GM18909 (cell line): Measurements from ENCODE around the gene AVPR2.
A peak's percentile ranks its signal among the peaks of the same experiment; 100 is the strongest.

ENCODE experiments used
- ATAC-seq: cut with Tn5 transposase; IDR thresholded peaks from one replicate; pipeline ENCODE4 v1.9.1; 2021; ENCODE audit warnings: mild to moderate bottlenecking; ENCODE audit not compliant: unreplicated experiment, poor library complexity

The AVPR2 gene

GRCh38 chrX:153929576-153929975, 25.1 kb downstream of the AVPR2 start:
- ATAC-seq: no peak

GRCh38 chrX:153930011-153930910, 25.8 kb downstream of the AVPR2 start:
- ATAC-seq: no peak

GRCh38 chrX:153931151-153931550, 26.7 kb downstream of the AVPR2 start:
- no peak for ATAC-seq

GRCh38 chrX:153931748-153932147, 27.3 kb downstream of the AVPR2 start:
- ATAC-seq: no peak

GRCh38 chrX:153932220-153932915, 27.9 kb downstream of the AVPR2 start:
- ATAC-seq: no peak

- no peak for ATAC-seq
Measured at GRCh38 chrX:153933748-153934147, 29.3 kb downstream of the AVPR2 start.

- no peak for ATAC-seq
Measured at GRCh38 chrX:153934148-153934761, 29.8 kb downstream of the AVPR2 start.

- ATAC-seq: peak; percentile 81
Measured at GRCh38 chrX:153934762-153935325, 30.4 kb downstream of the AVPR2 start, which contains the start of gene NAA10. Gene NAA10 (minus strand): TSS chrX:153935037. CDS start chrX:153934904, 133 bp downstream.

GRCh38 chrX:153935326-153935851, 30.9 kb downstream of the AVPR2 start:
- no peak for ATAC-seq

- ATAC-seq: no peak
Measured at GRCh38 chrX:153937056-153937455, 32.6 kb downstream of the AVPR2 start.

GRCh38 chrX:153938226-153938786, 33.8 kb downstream of the AVPR2 start:
- ATAC-seq: no peak

- no peak for ATAC-seq
Measured at GRCh38 chrX:153939573-153939972, 35.1 kb downstream of the AVPR2 start.

- no peak for ATAC-seq
Measured at GRCh38 chrX:153941336-153942252, 37.1 kb downstream of the AVPR2 start.

GRCh38 chrX:153944140-153944799, 39.8 kb downstream of the AVPR2 start, which contains the start of gene RENBP:
Gene RENBP (minus strand): TSS chrX:153944643. CDS start chrX:153944610, 33 bp downstream.
- ATAC-seq: no peak

- no peak for ATAC-seq
Measured at GRCh38 chrX:153944800-153945150, 40.3 kb downstream of the AVPR2 start.

- no peak for ATAC-seq
Measured at GRCh38 chrX:153945956-153946943, 41.8 kb downstream of the AVPR2 start.

- peak; percentile 79 for ATAC-seq
Measured at GRCh38 chrX:153947009-153947769, 42.7 kb downstream of the AVPR2 start.
